Panc1 (cell line): ENCODE measurements around the gene UCP3.

ENCODE experiments used
- SIN3A ChIP-seq: IDR thresholded peaks from 2 replicates; pipeline ENCODE4 v1.6.1; 2012; ENCODE audit warnings: low read depth, mild to moderate bottlenecking, low read length, moderate library complexity, borderline replicate concordance; ENCODE audit not compliant: insufficient read depth
- TF ChIP-seq, protein P1 (sequence below), 2 experiments: IDR thresholded peaks; 2 replicates each; pipeline ENCODE4 v1.6.1; 2011 to 2012; ENCODE audit warnings: low read depth in 2 of 2, control low read depth in 1 of 2, low read length in 1 of 2, mild to moderate bottlenecking in 1 of 2, moderate library complexity in 1 of 2; ENCODE audit not compliant: insufficient read depth in 1 of 2
- TF ChIP-seq, protein P2 (sequence below): fragments of 450-650 bp; IDR thresholded peaks from 2 replicates; pipeline ENCODE4 v1.5.1; 2017; ENCODE audit warnings: mild to moderate bottlenecking

DNA sequence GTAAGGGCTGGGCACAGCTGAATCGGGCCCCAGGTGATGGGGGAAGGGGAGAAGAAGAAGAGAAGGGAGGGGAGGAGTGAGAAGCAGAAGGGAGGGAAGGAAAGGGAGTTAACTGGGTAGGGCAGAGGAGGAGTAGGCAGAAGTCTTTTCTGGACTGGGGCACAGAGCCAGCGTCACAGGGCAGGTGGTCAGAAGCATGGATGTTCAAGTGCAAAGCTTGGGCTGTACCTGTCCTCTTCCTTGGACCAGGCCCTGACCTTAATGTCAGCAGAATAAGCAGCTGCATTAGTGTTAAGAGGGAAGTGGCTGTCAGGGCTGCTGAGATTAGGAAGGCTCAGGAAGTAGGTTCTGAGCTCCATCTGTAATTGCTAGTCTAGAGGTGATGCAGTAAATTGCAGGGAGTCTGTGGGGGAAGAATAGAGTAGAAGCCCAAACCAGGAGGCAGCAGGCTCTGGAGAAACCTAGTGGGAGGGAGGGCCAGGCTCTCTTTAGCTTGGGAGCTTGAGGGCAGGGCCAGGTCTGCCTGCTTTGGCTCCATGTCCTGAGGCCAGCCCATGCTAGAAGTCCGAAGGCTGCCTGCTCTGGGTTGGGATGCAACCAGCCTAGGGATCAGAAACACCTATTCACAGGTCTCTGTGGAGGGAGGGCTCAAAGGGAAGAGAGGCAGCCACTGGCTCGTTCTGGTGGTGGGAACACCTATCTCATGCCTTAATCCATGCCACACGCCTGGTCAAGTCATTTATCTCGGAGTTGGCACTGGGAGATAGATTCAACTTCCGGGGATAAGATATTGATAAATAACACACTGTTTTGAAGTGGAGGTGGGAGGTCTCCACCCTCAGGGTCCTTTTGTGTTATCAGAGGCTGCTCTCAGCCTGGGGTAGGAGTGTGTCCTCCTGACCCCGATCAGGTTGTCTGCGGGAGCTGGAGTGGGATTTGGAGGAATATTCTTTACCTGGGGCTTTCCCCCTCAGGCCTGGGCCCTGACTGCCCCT, 1.7 kb upstream of the UCP3 start:
- TF ChIP-seq, protein P1, sequence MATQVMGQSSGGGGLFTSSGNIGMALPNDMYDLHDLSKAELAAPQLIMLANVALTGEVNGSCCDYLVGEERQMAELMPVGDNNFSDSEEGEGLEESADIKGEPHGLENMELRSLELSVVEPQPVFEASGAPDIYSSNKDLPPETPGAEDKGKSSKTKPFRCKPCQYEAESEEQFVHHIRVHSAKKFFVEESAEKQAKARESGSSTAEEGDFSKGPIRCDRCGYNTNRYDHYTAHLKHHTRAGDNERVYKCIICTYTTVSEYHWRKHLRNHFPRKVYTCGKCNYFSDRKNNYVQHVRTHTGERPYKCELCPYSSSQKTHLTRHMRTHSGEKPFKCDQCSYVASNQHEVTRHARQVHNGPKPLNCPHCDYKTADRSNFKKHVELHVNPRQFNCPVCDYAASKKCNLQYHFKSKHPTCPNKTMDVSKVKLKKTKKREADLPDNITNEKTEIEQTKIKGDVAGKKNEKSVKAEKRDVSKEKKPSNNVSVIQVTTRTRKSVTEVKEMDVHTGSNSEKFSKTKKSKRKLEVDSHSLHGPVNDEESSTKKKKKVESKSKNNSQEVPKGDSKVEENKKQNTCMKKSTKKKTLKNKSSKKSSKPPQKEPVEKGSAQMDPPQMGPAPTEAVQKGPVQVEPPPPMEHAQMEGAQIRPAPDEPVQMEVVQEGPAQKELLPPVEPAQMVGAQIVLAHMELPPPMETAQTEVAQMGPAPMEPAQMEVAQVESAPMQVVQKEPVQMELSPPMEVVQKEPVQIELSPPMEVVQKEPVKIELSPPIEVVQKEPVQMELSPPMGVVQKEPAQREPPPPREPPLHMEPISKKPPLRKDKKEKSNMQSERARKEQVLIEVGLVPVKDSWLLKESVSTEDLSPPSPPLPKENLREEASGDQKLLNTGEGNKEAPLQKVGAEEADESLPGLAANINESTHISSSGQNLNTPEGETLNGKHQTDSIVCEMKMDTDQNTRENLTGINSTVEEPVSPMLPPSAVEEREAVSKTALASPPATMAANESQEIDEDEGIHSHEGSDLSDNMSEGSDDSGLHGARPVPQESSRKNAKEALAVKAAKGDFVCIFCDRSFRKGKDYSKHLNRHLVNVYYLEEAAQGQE (IDR thresholded peaks at IDR 0.05; ENCODE audit: insufficient read depth in 1 of 2, low read depth in 2 of 2, low read length in 1 of 2): no peak
- TF ChIP-seq, protein P2, sequence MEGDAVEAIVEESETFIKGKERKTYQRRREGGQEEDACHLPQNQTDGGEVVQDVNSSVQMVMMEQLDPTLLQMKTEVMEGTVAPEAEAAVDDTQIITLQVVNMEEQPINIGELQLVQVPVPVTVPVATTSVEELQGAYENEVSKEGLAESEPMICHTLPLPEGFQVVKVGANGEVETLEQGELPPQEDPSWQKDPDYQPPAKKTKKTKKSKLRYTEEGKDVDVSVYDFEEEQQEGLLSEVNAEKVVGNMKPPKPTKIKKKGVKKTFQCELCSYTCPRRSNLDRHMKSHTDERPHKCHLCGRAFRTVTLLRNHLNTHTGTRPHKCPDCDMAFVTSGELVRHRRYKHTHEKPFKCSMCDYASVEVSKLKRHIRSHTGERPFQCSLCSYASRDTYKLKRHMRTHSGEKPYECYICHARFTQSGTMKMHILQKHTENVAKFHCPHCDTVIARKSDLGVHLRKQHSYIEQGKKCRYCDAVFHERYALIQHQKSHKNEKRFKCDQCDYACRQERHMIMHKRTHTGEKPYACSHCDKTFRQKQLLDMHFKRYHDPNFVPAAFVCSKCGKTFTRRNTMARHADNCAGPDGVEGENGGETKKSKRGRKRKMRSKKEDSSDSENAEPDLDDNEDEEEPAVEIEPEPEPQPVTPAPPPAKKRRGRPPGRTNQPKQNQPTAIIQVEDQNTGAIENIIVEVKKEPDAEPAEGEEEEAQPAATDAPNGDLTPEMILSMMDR: no peak
- TF ChIP-seq SIN3A: no peak
